GM18526 (cell line): ENCODE results near the gene SRPX.

ENCODE experiments used
- POLR2A ChIP-seq: IDR thresholded peaks from 3 replicates; pipeline ENCODE4 v1.6.1; 2011; ENCODE audit not compliant: insufficient read length; ENCODE audit errors: extremely low read depth

Gene SRPX

GRCh38 chrX:38170556-38170955, 50.1 kb downstream of the SRPX start:
- no peak for TF ChIP-seq POLR2A

- TF ChIP-seq POLR2A: no peak
These were observed 54.1 kb downstream of the SRPX start for GRCh38 chrX:38166478-38167083.

GRCh38 chrX:38165023-38165422, 55.6 kb downstream of the SRPX start:
- TF ChIP-seq POLR2A: no peak

- no peak for TF ChIP-seq POLR2A
These were observed 57.5 kb downstream of the SRPX start for GRCh38 chrX:38163193-38163592.

GRCh38 chrX:38156838-38157237, 63.8 kb downstream of the SRPX start:
- no peak for TF ChIP-seq POLR2A

GRCh38 chrX:38154818-38155217, 65.9 kb downstream of the SRPX start:
- no peak for TF ChIP-seq POLR2A

GRCh38 chrX:38154340-38154739, 66.3 kb downstream of the SRPX start:
- TF ChIP-seq POLR2A: no peak

GRCh38 chrX:38151441-38151840, 69.2 kb downstream of the SRPX start:
- TF ChIP-seq POLR2A: no peak

- TF ChIP-seq POLR2A: no peak
These were observed 69.7 kb downstream of the SRPX start for GRCh38 chrX:38150993-38151392.

- TF ChIP-seq POLR2A: no peak
These were observed 71.7 kb downstream of the SRPX start for GRCh38 chrX:38149016-38149415.

- TF ChIP-seq POLR2A: no peak
These were observed 78.1 kb downstream of the SRPX start for GRCh38 chrX:38142610-38143009.

GRCh38 chrX:38138900-38139299, 81.8 kb downstream of the SRPX start:
- no peak for TF ChIP-seq POLR2A

GRCh38 chrX:38138157-38138891, 82.3 kb downstream of the SRPX start:
- TF ChIP-seq POLR2A: no peak

GRCh38 chrX:38129366-38129765, 91.3 kb downstream of the SRPX start:
- TF ChIP-seq POLR2A: no peak

GRCh38 chrX:38127961-38128360, 92.7 kb downstream of the SRPX start:
- no peak for TF ChIP-seq POLR2A

- no peak for TF ChIP-seq POLR2A
These were observed 94.5 kb downstream of the SRPX start for GRCh38 chrX:38126179-38126578.

GRCh38 chrX:38124000-38124399, 96.7 kb downstream of the SRPX start:
- no peak for TF ChIP-seq POLR2A
